Measurements from ENCODE around the gene SAC3D1. TPM values are rescaled to one million over a fixed set of nuclear protein-coding genes. Genes with fewer than 3 reads are reported as not detected.
"Not testable (repeated sequence)": the region's sequence is repeated elsewhere in the genome, so short reads cannot be mapped to it uniquely, and the experiment has no call there.

Gene SAC3D1
- polyA plus RNA-seq, 3 donors: 4.4 to 14.1 (median 6.7) TPM

DNA sequence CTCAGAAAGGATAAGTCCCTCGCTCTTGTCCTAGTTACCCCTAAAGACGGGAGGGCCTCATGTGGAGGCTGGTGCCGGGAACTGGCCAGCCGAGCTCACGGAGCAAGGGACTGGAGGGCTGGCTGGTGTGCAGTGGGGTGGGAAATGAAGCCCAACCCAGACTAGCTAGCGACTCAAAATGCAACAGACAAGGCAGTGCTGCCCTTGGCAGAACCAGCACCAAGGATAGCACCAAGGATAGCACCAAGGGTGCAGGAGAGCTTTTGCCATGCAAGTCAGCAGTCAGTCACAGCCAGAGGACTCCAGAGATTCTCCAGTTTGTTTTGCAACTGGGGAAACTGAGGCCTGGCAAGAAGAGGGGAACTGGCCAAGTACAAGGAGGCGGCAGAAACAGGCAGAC, 37.7 kb upstream of the SAC3D1 start:
- Histone ChIP-seq H3K9me3 (replicated peaks in 1 of 2; ENCODE audit: control insufficient read depth in 1 of 2, insufficient read depth in 1 of 2, low read length in 2 of 2) (no peaks in the 10 kb centered on the region), H3K79me2 (ENCODE audit: insufficient read depth, low read length) (no peaks in the 10 kb centered on the region), H3K36me3 (replicated peaks in 1 of 2; ENCODE audit: control insufficient read depth in 1 of 2, insufficient read depth in 2 of 2, low read length in 2 of 2) (no peaks in the 10 kb centered on the region), H3K27ac (ENCODE audit: low read depth in 1 of 2, low read length in 2 of 2) (no peak overlapping the region), H3K4me3 (replicated peaks in 1 of 3; ENCODE audit: low read depth in 2 of 3, low read length in 3 of 3) (no peak overlapping the region), H3K27me3 (ENCODE audit: control insufficient read depth in 2 of 2, insufficient read depth in 2 of 2, low read length in 2 of 2) (no peaks in the 10 kb centered on the region), H2AFZ (ENCODE audit: insufficient read depth, low read depth, low read length, poor library complexity, severe bottlenecking) (no peak overlapping the region), H3K4me2 (replicated peaks; ENCODE audit: extremely low read depth, low read length, poor library complexity, severe bottlenecking) (no peak overlapping the region), H4K20me1 (ENCODE audit: insufficient read depth, low read length) (no peaks in the 10 kb centered on the region), H3K4me1 (ENCODE audit: control insufficient read depth in 1 of 2, insufficient read depth in 2 of 2, low read length in 2 of 2) (no peaks in the 10 kb centered on the region), H3K9ac (ENCODE audit: insufficient read depth, low read length, poor library complexity, severe bottlenecking) (no peak overlapping the region)
- Mint-ChIP-seq H3K4me3 (no peak overlapping the region), H3K27me3 (ENCODE audit: low read depth in 3 of 3) (peaks cover 4 to 8% (median 6%) of the 10 kb centered on the region in 3 donors), H3K36me3 (no peaks in the 10 kb centered on the region), H3K4me1 (peaks cover 3% of the 10 kb centered on the region), H3K9me3 (no peaks in the 10 kb centered on the region), H3K27ac (no peak overlapping the region)
- intact Hi-C loops (cut with micrococcal nuclease): no loop called here
- TF ChIP-seq, protein P1, sequence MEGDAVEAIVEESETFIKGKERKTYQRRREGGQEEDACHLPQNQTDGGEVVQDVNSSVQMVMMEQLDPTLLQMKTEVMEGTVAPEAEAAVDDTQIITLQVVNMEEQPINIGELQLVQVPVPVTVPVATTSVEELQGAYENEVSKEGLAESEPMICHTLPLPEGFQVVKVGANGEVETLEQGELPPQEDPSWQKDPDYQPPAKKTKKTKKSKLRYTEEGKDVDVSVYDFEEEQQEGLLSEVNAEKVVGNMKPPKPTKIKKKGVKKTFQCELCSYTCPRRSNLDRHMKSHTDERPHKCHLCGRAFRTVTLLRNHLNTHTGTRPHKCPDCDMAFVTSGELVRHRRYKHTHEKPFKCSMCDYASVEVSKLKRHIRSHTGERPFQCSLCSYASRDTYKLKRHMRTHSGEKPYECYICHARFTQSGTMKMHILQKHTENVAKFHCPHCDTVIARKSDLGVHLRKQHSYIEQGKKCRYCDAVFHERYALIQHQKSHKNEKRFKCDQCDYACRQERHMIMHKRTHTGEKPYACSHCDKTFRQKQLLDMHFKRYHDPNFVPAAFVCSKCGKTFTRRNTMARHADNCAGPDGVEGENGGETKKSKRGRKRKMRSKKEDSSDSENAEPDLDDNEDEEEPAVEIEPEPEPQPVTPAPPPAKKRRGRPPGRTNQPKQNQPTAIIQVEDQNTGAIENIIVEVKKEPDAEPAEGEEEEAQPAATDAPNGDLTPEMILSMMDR (IDR thresholded peaks at IDR 0.05): no peak
- 89% methylated on average over 4 of the region's 7 CpGs for WGBS (ENCODE audit: insufficient coverage)
- no peak for DNase-seq

DNA sequence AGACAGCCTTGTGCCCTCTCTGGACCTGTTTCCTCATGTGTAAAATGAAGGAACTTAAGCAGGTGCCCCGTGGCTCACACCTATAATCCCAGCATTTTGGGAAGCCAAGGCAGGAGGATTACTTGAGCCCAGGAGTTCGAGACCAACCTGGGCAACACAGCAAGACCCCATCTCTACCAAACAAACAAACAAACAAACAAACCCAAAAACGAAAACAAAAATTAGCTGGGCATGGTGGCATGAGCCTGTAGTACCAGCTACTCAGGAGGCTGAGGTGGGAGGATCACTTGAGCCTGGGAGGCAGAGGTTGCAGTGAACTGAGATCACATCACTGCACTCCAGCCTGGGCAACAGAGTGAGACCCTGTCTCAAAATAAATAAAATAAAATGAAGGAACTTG, 37.0 kb upstream of the SAC3D1 start:
- H4K20me1 ChIP-seq (ENCODE audit: insufficient read depth, low read length); H3K4me3 ChIP-seq (replicated peaks in 1 of 3; ENCODE audit: low read depth in 2 of 3, low read length in 3 of 3); H3K9ac ChIP-seq (ENCODE audit: insufficient read depth, low read length, poor library complexity, severe bottlenecking); H3K79me2 ChIP-seq (ENCODE audit: insufficient read depth, low read length); H3K4me3 Mint-ChIP-seq; H2AFZ ChIP-seq (ENCODE audit: insufficient read depth, low read depth, low read length, poor library complexity, severe bottlenecking); H3K4me1 Mint-ChIP-seq; H3K27me3 Mint-ChIP-seq (ENCODE audit: low read depth in 3 of 3); DNase-seq; intact Hi-C loops (cut with micrococcal nuclease); H3K36me3 ChIP-seq (replicated peaks in 1 of 2; ENCODE audit: control insufficient read depth in 1 of 2, insufficient read depth in 2 of 2, low read length in 2 of 2); H3K27me3 ChIP-seq (ENCODE audit: control insufficient read depth in 2 of 2, insufficient read depth in 2 of 2, low read length in 2 of 2); H3K4me1 ChIP-seq (ENCODE audit: control insufficient read depth in 1 of 2, insufficient read depth in 2 of 2, low read length in 2 of 2); H3K4me2 ChIP-seq (replicated peaks; ENCODE audit: extremely low read depth, low read length, poor library complexity, severe bottlenecking); H3K27ac ChIP-seq (ENCODE audit: low read depth in 1 of 2, low read length in 2 of 2); H3K9me3 ChIP-seq (replicated peaks in 1 of 2; ENCODE audit: control insufficient read depth in 1 of 2, insufficient read depth in 1 of 2, low read length in 2 of 2); H3K9me3 Mint-ChIP-seq; H3K27ac Mint-ChIP-seq; H3K36me3 Mint-ChIP-seq: not testable (repeated sequence)
- 80% methylated on average over 1 of the region's 3 CpGs for WGBS (ENCODE audit: insufficient coverage)
